LHCN-M2 (cell line): ENCODE measurements around the gene ARMC9. TPM values are rescaled to one million over a fixed set of nuclear protein-coding genes. Genes with fewer than 3 reads are reported as not detected.
"Not testable (repeated sequence)": the region's sequence is repeated elsewhere in the genome, so short reads cannot be mapped to it uniquely, and the experiment has no call there.

Source experiments
- DNase-seq: peaks from one replicate; pipeline ENCODE4 v3.0.0-alpha.2; 2012; ENCODE audit warnings: low read depth
- total RNA-seq: library from RNA; depleted of rRNA; stranded (reverse); fragments of >200 nt; gene quantifications from 2 replicates; pipeline ENCODE4 v1.2.3, GENCODE V29; 2014

Gene ARMC9
- total RNA-seq, 1 experiment from 2014 or later, result 39.8 TPM

GRCh38 chr2:231341100-231341499, 142.7 kb downstream of the ARMC9 start:
- no peak for DNase-seq

GRCh38 chr2:231342061-231342711, 143.8 kb downstream of the ARMC9 start:
- no peak for DNase-seq

- DNase-seq, result no peak
These were observed 144.7 kb downstream of the ARMC9 start for GRCh38 chr2:231343006-231343710.

DNA sequence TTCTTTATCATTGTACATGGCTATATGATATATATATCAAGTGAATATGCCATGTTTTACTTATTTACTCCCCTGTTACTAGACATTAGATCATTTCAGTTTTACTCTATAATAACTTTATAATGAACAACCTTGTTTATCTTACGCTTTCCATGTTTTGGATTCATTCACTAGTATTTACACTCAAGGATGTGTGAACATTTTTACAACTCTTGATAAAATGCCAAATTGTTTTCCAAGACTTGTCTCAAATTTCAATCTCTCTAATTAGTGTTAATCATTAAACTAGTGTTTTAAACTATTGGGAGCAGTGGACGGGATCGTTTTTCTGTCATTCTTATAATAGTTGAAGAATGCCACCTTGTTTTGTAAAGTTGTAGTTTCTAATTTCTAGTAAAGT, 145.6 kb downstream of the ARMC9 start:
- no peak for DNase-seq

DNA sequence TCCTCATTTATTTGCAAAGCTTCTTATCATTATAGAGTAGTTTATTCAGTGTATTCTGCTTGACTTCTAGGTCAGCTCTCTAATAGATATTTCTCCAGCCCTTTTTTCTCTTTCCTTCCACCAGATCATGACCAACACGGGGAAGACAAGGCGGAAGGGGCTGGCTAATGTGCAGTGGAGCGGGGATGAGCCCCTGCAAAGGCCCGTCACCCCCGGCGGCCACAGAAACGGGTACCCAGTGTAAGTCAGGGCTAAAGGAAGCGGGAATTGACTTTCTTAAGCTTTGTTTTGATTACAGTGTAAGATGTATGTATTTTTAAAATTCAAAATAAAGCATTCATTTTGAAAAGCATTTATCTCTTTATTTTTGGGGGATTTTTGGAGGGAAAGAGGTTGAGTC, 146.4 kb downstream of the ARMC9 start:
- no peak for DNase-seq

DNA sequence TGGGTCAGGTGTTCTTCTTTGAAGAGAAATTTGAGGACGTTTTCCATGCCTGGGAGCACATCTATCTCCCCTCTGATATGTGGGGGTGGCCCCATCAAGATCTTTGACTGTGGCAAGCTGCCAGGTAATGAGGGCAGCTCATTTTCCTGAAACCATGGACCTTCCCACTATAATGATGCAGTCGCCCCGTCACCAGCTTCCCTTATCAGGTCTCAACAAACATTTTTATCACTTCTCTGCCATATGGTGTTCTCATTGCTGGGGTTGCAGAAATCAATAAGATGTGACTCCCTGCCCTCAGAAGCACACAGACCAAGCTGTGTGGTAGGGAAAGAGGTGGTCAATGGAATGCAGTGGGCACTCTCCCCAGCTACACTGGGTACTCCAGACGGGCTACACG, 148.7 kb downstream of the ARMC9 start:
- DNase-seq, result no peak

DNA sequence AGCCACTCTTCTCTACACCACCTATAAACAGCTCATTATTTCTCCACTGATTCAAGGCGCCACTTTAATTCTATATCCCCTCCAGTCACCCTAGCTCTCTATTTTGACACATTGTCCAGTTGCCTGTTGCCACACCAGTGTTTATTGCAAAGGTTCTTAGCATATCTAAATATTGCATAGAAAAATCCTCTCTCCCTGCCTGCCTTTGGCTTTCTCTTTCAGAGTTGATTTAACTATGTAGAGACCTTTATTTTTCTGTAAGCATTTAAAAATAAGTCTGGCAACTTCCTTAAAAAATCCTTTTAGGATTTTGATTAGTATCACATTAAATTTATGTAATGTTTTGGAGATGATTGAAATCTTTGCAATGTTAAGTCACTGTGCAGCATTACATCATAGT, 149.2 kb downstream of the ARMC9 start:
- no peak for DNase-seq

- DNase-seq, result peak; percentile 41
These were observed 149.7 kb downstream of the ARMC9 start for GRCh38 chr2:231348173-231348572.

- DNase-seq, result no peak
These were observed 150.4 kb downstream of the ARMC9 start for GRCh38 chr2:231348704-231349373.

- DNase-seq, result not testable (repeated sequence)
These were observed 150.9 kb downstream of the ARMC9 start for GRCh38 chr2:231349374-231349735.

GRCh38 chr2:231351648-231352047, 153.2 kb downstream of the ARMC9 start:
- no peak for DNase-seq

DNA sequence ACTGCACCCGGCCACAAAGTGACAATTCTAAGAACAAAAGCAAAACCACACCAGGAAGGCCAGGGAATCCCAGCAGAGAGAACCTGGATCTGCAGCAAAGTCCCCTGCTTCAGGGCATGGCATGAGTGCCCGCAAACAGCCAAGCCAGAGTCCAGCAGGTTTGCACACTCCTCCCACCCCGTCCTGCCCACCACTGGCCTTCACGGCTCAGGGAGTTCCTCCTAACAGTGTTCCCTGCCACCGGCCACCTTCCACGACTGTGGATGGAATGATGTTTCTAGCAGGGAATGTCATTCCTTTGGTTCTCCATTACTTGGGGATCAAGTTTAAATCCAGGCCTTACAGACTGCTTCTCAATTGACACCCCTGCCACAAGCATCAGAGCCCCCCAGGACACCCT, 155.0 kb downstream of the ARMC9 start:
- no peak for DNase-seq

DNA sequence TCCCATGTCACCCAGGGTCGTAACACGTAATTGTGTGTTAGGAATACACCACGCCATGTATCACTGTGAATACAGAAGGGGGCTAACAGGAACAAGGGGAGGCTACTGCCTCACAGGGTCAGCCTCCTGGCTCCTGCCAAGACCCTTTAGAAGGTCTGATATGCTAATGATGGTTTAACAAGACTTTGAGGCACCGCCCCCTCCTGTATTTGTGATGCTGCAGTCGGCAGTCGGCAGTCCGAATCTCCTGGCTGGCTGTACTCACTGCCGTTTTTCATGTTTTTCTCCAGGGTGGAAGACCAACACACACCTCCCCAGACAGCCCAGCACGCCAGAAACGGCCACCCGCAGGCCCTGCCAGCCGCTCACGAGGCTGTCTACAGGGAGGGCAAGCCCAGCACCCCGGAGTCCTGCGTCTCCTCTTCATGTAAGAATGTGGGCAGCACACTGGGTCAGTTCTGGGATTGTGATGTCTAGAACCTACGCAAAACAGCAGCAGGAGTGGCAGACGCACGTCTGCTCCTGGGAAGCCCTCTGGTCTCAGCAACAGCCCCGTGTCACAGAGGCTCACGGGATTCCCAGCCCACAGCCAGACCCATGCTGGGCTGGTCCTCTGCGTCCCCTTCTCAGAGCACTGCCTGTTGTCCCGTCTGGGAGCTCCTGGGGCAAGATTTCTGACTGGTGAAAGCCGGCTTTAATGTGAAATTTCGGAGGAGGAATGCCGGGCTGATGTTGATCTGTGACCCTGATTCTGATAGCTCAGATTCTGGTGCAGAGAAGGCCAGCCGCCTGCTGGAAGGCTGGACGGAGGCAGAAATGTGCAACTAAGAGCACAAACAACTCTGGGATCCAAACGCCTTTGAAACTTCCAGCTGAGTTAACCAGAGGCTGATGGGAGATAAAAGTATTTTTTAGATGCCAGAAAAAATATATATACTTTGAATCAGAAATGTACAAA, 157.4 kb downstream of the ARMC9 start:
- DNase-seq, result no peak

GRCh38 chr2:231356466-231356844, 158.0 kb downstream of the ARMC9 start:
- no peak for DNase-seq

- DNase-seq, result no peak
These were observed 158.6 kb downstream of the ARMC9 start for GRCh38 chr2:231357048-231357447.

- DNase-seq, result no peak
These were observed 159.5 kb downstream of the ARMC9 start for GRCh38 chr2:231357931-231358330.

GRCh38 chr2:231359441-231359840, 161.0 kb downstream of the ARMC9 start:
- no peak for DNase-seq

GRCh38 chr2:231359948-231360347, 161.5 kb downstream of the ARMC9 start:
- DNase-seq, result no peak

GRCh38 chr2:231360401-231360800, 162.0 kb downstream of the ARMC9 start:
- no peak for DNase-seq

GRCh38 chr2:231360881-231361371, 162.5 kb downstream of the ARMC9 start:
- DNase-seq, result no peak

DNA sequence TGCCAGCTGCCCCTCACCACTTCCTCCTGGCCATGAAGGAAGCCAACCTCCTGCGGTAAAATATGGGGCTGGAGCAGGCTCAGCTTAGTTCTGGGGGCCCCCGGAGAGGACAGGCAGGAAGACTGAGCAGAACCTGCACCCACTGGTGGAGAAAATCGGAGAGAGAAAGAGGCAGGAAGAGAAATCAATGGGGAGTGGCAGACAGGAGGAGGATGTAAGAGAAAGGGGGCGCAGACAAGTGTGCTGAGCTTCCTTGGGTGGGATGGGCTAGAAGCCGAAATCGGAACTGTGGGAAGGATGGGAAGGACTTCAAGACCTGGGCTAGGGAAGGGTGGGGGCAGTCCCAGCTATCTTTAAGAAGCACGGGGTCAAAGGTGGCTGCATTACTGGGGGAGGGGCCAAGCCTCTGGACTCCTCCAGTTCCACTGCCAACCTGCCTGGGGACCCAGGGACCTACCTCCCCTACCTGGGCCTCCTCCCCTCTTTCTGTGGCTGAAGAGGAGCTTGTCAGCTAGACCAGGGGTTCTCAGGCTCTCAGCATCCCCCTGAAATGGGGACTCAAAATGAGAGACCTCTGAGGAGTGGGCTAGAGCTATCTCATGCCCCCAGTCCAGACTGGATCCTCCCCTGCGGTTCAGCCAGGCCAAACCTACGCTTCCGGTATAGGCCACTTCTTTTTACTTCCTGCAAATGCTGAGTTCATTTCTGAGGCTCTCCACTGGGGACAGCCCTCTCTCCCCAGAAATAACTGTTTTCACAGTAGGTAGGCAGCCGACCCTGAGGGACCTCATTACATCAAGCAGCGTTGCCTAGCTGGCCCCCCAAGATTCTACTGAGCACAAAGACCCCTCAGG, 163.5 kb downstream of the ARMC9 start:
- no peak for DNase-seq
